ENCODE results near the gene CHMP4A.

Gene CHMP4A

DNA sequence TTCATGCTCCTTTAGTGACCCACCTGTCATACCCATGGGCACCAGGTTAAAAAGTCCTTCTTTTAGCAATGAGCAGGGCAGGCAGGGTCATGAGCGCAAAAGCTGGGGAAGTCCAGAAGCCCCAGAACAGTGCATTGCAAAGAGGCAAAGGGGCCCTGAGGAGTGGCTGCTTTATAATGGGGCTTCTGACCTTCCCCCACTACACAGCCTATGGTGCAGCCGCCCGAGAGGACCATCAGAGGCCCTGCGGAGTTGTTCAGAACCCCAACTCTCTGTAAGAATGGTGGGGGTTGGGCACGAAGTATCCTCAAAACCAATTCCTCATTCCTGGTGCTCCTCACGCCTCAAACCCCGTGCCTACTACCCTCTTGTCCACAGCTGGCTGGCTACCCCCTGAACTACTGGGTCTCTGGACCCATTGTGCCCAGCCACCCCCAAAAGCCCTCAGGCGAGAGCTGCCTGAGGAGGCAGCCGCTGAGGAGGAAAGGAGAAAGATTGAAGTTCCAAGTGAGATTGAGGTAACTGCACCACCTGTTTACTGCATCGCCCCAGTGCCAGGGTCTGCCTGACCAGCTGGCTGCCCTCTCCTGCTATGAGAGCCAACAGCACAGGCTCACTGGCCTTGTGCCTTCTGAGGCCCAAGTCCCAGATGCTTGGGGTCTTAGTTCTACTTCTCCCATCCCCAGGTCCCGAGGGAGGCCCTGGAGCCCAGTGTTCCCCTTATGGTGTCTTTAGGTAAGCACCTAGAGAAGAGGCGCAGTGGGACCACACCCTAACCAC is 34.7 kb downstream of the CHMP4A start:
- TF ChIP-seq, protein P1, sequence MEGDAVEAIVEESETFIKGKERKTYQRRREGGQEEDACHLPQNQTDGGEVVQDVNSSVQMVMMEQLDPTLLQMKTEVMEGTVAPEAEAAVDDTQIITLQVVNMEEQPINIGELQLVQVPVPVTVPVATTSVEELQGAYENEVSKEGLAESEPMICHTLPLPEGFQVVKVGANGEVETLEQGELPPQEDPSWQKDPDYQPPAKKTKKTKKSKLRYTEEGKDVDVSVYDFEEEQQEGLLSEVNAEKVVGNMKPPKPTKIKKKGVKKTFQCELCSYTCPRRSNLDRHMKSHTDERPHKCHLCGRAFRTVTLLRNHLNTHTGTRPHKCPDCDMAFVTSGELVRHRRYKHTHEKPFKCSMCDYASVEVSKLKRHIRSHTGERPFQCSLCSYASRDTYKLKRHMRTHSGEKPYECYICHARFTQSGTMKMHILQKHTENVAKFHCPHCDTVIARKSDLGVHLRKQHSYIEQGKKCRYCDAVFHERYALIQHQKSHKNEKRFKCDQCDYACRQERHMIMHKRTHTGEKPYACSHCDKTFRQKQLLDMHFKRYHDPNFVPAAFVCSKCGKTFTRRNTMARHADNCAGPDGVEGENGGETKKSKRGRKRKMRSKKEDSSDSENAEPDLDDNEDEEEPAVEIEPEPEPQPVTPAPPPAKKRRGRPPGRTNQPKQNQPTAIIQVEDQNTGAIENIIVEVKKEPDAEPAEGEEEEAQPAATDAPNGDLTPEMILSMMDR (conservative IDR thresholded peaks at IDR 0.05; ENCODE audit: low read depth, low read length) = no peak
- no peak overlapping the region for H3K4me3 ChIP-seq (ENCODE audit: low read length)
- no peak for DNase-seq (ENCODE audit: low read depth)

DNA sequence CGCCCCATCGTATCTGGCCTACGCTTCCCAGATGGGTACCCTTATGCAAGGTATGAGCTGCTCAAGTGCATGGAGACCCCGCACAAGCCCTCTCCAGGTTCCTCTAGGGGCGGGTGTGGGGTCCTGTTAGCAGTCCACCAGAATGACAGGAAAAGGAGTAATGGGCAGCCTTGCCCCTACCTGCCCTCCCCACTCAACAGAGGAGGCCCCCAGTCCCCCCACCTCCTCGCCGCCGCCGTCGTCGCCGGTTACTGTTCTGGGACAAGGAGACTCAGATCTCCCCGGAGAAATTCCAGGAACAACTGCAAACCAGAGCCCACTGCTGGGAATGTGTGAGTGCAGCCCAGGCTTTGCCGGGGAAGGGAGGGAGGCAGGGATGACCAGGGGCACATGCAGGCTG is 35.4 kb downstream of the CHMP4A start:
- TF ChIP-seq, protein P1 (conservative IDR thresholded peaks at IDR 0.05; ENCODE audit: low read depth, low read length) = no peak
- no peak for DNase-seq (ENCODE audit: low read depth)
- H3K4me3 ChIP-seq (ENCODE audit: low read length) = no peak overlapping the region

DNA sequence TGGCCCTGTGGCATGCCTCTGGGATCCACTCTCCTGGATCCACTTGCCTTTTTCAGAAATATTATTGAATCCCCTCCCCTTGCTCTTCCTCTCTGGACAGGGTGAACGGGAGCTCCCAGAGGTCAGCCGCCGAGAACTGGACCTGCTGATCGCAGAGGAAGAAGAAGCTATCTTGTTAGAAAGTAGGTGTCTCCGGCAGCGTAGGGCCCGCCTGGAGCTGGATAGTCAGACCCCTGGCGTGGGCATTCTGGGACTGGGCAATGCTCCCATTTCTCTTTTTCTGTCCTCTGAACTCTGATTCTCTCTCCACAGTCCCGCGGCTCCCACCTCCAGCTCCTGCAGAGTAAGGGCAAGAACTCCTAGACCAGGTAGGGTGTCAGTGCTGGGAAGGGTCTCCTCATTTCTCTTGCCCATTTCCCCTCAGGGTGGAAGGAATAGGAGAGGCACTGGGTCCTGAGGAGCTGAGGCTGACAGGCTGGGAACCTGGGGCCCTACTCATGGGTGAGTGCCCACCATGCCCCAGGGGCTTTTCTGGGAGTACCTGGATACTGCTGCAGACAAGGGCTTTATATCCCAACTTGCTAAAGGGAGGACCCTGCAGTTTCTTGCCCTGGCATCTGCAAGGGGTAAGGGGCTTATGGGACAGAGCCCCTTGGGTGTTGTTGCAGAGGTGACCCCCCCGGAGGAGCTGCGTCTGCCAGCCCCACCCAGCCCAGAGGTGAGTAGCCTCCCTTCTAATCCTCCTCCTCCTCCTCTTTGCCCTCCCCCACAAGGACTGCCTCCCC is 36.1 kb downstream of the CHMP4A start:
- TF ChIP-seq, protein P1 (conservative IDR thresholded peaks at IDR 0.05; ENCODE audit: low read depth, low read length) = no peak
- H3K4me3 ChIP-seq (ENCODE audit: low read length) = no peak overlapping the region
- DNase-seq (ENCODE audit: low read depth) = no peak

DNA sequence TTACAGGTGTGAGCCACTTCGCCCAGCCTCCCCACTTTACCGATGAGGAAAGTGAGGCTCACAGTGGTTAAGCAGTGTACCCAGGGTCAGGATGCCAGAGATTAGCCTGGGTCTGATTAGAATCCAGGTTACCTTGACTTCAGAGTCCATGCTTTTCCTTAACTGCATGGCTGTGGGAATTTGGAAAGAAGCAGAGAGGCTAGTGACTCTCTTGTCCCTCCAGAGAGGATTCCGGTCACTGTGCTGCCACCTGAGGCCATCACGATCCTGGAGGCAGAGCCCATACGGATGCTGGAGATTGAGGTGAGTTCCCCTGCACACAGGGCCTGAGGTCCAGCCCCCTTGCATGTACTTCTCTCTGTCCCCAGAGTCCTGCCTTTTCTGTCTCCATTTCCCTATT is 36.7 kb downstream of the CHMP4A start:
- no peak for DNase-seq (ENCODE audit: low read depth)
- H3K4me3 ChIP-seq (ENCODE audit: low read length) = no peak overlapping the region
- TF ChIP-seq, protein P1 (conservative IDR thresholded peaks at IDR 0.05; ENCODE audit: low read depth, low read length) = no peak

DNA sequence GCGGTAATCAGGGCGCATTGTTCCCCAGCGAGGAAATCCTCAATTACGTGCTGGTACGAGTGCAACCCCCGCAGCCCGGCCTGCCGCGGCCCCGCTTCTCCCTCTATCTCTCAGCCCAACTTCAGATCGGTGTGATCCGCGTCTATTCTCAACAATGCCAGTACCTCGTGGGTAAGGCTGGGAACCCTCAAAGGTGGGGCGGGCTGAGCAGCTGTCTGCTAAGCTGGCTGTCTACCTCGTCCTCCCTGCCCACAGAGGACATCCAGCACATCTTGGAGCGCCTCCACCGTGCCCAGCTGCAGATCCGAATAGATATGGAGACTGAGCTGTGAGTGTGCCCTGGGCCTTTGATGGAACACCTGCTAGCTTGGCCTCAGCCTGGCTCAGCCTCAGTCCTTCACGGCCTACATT is 40.4 kb downstream of the CHMP4A start:
- H3K4me3 ChIP-seq (ENCODE audit: low read length) = peak overlapping the region; percentile 96
- TF ChIP-seq, protein P1 (conservative IDR thresholded peaks at IDR 0.05; ENCODE audit: low read depth, low read length) = no peak
- DNase-seq (ENCODE audit: low read depth) = no peak

DNA sequence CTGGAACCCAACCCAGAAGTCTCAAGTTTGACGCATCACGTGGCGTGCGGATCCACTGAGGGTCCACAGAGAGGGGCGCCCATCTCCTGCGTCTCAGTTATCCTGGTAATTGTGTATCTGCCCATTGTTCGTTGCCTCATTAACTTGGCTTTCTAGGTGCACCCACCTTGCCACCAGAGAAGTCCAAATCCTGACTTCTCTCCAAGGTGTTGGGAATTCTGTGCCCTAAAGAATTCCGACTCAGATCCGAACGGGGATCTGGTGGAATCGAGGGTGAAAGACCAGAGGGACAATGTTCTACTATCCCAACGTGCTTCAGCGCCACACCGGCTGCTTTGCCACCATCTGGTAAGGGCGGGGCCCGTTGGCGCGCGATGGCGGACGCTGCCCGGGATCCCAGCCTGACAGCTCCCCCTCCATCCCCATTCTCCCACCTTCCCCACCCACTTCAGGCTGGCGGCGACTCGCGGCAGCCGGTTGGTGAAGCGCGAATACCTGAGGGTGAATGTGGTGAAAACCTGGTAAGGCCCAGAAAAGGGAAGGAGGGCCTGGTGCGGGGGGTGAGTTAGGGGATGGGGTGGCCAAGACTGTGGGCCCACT is 40.9 kb downstream of the CHMP4A start:
- TF ChIP-seq, protein P1 (conservative IDR thresholded peaks at IDR 0.05; ENCODE audit: low read depth, low read length) = no peak
- peak overlapping the region; percentile 96 for H3K4me3 ChIP-seq (ENCODE audit: low read length)
- no peak for DNase-seq (ENCODE audit: low read depth)
